Kidney (tissue), 14 donors: ENCODE data around the gene IFRD2. TPM values are rescaled to one million over a fixed set of nuclear protein-coding genes. Genes with fewer than 3 reads are reported as not detected.

ENCODE experiments used
- DNase-seq, 5 donors: peaks; one replicate each; pipeline ENCODE4 v3.0.0-alpha.2; 2013 to 2020
- FAIRE-seq: peaks from 2 replicates; lab custom pipeline; 2012; peaks lifted over from hg19 to GRCh38; lab: Jason Lieb, UNC
- H3K27ac ChIP-seq, 2 donors: one replicate each; pipeline ENCODE4 v1.7.0; 2013; ENCODE audit warnings: low read depth in 2 of 2, low read length in 2 of 2, inconsistent platforms in 1 of 2
- H3K27me3 ChIP-seq: one replicate; pipeline ENCODE4 v1.7.1; 2013; ENCODE audit warnings: low read length, inconsistent platforms; ENCODE audit not compliant: control insufficient read depth, insufficient read depth
- H3K36me3 ChIP-seq, 3 donors: one replicate each; pipeline versions ENCODE4 v1.7.0 to v1.7.1; 2013; ENCODE audit warnings: low read length in 3 of 3, control low read depth in 1 of 3, inconsistent platforms in 1 of 3; ENCODE audit not compliant: insufficient read depth in 3 of 3, control insufficient read depth in 2 of 3
- H3K4me1 ChIP-seq, 3 donors: one replicate each; pipeline versions ENCODE4 v1.7.0 to v1.7.1; 2013; ENCODE audit warnings: low read length in 3 of 3, inconsistent platforms in 1 of 3, low read depth in 1 of 3; ENCODE audit not compliant: control insufficient read depth in 2 of 3, insufficient read depth in 2 of 3
- H3K4me3 ChIP-seq, 3 donors: one replicate each; pipeline versions ENCODE4 v1.7.0 to v1.8.1; 2013; ENCODE audit warnings: low read length in 3 of 3, control low read depth in 1 of 3, inconsistent platforms in 1 of 3
- H3K9ac ChIP-seq, 3 donors: one replicate each; pipeline versions ENCODE4 v1.7.0 to v1.7.1; 2013; ENCODE audit warnings: low read length in 3 of 3, control low read depth in 1 of 3, inconsistent platforms in 1 of 3
- H3K9me3 ChIP-seq, 3 donors: one replicate each; pipeline versions ENCODE4 v1.7.0 to v1.7.1; 2013; ENCODE audit warnings: low read length in 3 of 3, control low read depth in 1 of 3, inconsistent platforms in 1 of 3; ENCODE audit not compliant: control insufficient read depth in 2 of 3, insufficient read depth in 1 of 3
- CTCF ChIP-seq: IDR thresholded peaks from 3 replicates; pipeline ENCODE4 v1.5.1; 2012; ENCODE audit warnings: mild to moderate bottlenecking, moderate library complexity, borderline replicate concordance; ENCODE audit not compliant: insufficient read depth; ENCODE audit errors: extremely low read depth
- intact Hi-C: fragments of 100-400 bp; cut with DNase I; formaldehyde crosslinking; loops from one replicate; pipeline ENCODE4 v1.11.1; 2022
- polyA plus RNA-seq: library from polyadenylated mRNA; stranded (reverse); fragments of 350-450 nt; fragmentation: Illumina TruSeq; extraction: RNeasy Lipid Tissue Mini Kit (QIAGEN cat#74804); gene quantifications from one replicate; pipeline ENCODE4 v1.2.3, GENCODE V29; 2014; ENCODE audit warnings: low read depth, low replicate concordance; ENCODE audit not compliant: insufficient read depth
- total RNA-seq: library from RNA; stranded (reverse); fragmentation: NEBNext Ultra II Directional; extraction: Animal tissue kit (Norgen Biotek cat#: 25700); gene quantifications from one replicate; pipeline ENCODE4 v1.2.1, GENCODE V29; 2021
- donor health status: control.
- donor health status: control.
- donor health status: control.
- donor health status: control.
- donor health status: control.
- donor health status: DM: yes; HTN: yes; CAD: no.
- donor health status: Normal renal cell carcinoma (clear cell type).

Gene IFRD2
- total and polyA plus RNA-seq, 2 donors from 2014 or later, result 54.1 to 78.1 TPM

GRCh38 chr3:50322386-50323091, 30.3 kb upstream of the IFRD2 start, which contains the start of gene HYAL2:
Gene HYAL2 (minus strand): TSS chr3:50322745. CDS start chr3:50320489, 2,256 bp downstream.
- peaks cover 3 to 54% (median 30%) of the 10 kb centered on the region in 3 donors for H3K4me1 ChIP-seq
- no peak for FAIRE-seq

GRCh38 chr3:50322115-50322385, 29.8 kb upstream of the IFRD2 start:
- peaks cover 3 to 53% (median 30%) of the 10 kb centered on the region in 3 donors for H3K4me1 ChIP-seq
- FAIRE-seq, result no peak
- TF ChIP-seq CTCF, result no peak

More at GRCh38 chr3:50322386-50323091, 30.3 kb upstream of the IFRD2 start, which contains the start of gene HYAL2:
- peak within 1 kb of the TSS; percentile 44 to 85 (median 51) for H3K9ac ChIP-seq
- TF ChIP-seq CTCF, result no peak
- no peaks in the 10 kb centered on the region for H3K9me3 ChIP-seq
- H3K27ac ChIP-seq, result peak within 1 kb of the TSS; percentile 97 to 99
- intact Hi-C loops, result no loop called here
- no peaks in the 10 kb centered on the region for H3K27me3 ChIP-seq
- H3K36me3 ChIP-seq, result peaks cover 3 to 24% (median 12%) of the 10 kb centered on the region in 3 donors
- peak; percentile 43 to 91 (median 69) for DNase-seq
- peak within 1 kb of the TSS; percentile 71 to 98 (median 78) for H3K4me3 ChIP-seq

GRCh38 chr3:50321336-50322114, 29.3 kb upstream of the IFRD2 start:
- intact Hi-C loops, result no loop called here
- peak overlapping the region; percentile 51 to 99 (median 81) for H3K9ac ChIP-seq
- no peak for TF ChIP-seq CTCF
- FAIRE-seq (no peak), DNase-seq (peak; percentile 94 to 97 (median 96))
- peaks cover 6 to 29% (median 17%) of the 10 kb centered on the region in 3 donors for H3K36me3 ChIP-seq
- H3K4me3 ChIP-seq, result peak overlapping the region; percentile 71 to 98 (median 78)
- H3K9me3 ChIP-seq, result no peaks in the 10 kb centered on the region
- H3K27me3 ChIP-seq, result no peaks in the 10 kb centered on the region
- peak overlapping the region; percentile 97 to 99 for H3K27ac ChIP-seq
- H3K4me1 ChIP-seq, result peaks cover 3 to 52% (median 30%) of the 10 kb centered on the region in 3 donors

More at GRCh38 chr3:50322115-50322385, 29.8 kb upstream of the IFRD2 start:
- Histone ChIP-seq H3K27me3 (no peaks in the 10 kb centered on the region), H3K9me3 (no peaks in the 10 kb centered on the region), H3K27ac (peak overlapping the region; percentile 86 to 87), H3K36me3 (peaks cover 6 to 29% (median 15%) of the 10 kb centered on the region in 3 donors), H3K4me3 (peak overlapping the region; percentile 1 to 98 (median 71)), H3K9ac (peak overlapping the region; percentile 10 to 81 (median 44))
- DNase-seq, result no peak
- intact Hi-C loops, result no loop called here
